T-helper 17 cell (primary cell): ENCODE data around the gene GALNT2. TPM values are rescaled to one million over a fixed set of nuclear protein-coding genes. Genes with fewer than 3 reads are reported as not detected.

Experiments
- ATAC-seq: fragments of 150-1000 bp; cut with Tn5 transposase; 2 replicates; pipeline ENCODE4 v1.10.0; 2021; ENCODE audit warnings: mild to moderate bottlenecking, moderate library complexity
- DNase-seq, 3 donors: peaks; one replicate each; pipeline versions ENCODE4 v3.0.0 to v3.0.0-alpha.2; 2020 to 2021
- H3K9me3 ChIP-seq: one replicate; pipeline ENCODE4 v1.7.0; 2013; ENCODE audit warnings: low read length, mild to moderate bottlenecking; ENCODE audit not compliant: control insufficient read depth, poor library complexity, severe bottlenecking
- H3K27ac Mint-ChIP-seq: one replicate; pipeline ENCODE4 v1.8.0; 2022; ENCODE audit warnings: mild to moderate bottlenecking, moderate library complexity, mixed read lengths
- H3K27me3 Mint-ChIP-seq: one replicate; pipeline ENCODE4 v1.8.0; 2022; ENCODE audit warnings: mixed read lengths
- H3K36me3 Mint-ChIP-seq: one replicate; pipeline ENCODE4 v1.8.0; 2022; ENCODE audit warnings: low read depth, mixed read lengths
- H3K4me1 Mint-ChIP-seq: one replicate; pipeline ENCODE4 v1.8.0; 2022; ENCODE audit warnings: mild to moderate bottlenecking, mixed read lengths
- H3K4me3 Mint-ChIP-seq: one replicate; pipeline ENCODE4 v1.8.0; 2022; ENCODE audit warnings: mild to moderate bottlenecking, moderate library complexity, mixed read lengths
- total RNA-seq, 4 donors: library from RNA in 2 of 4; stranded (reverse) in 2 of 4; gene quantifications; one replicate each; pipeline ENCODE4 v1.2.3 and lab custom pipeline; 2022 to 2026

The GALNT2 gene
- total RNA-seq, 2 donors from 2014 or later, result 16.6 to 19.8 TPM

- no peak for DNase-seq
- no peak overlapping the region for H3K4me3 Mint-ChIP-seq
- no peak overlapping the region for H3K27ac Mint-ChIP-seq
- no peaks in the 10 kb centered on the region for H3K27me3 Mint-ChIP-seq
- no peak for ATAC-seq
- H3K36me3 Mint-ChIP-seq, result no peaks in the 10 kb centered on the region
- H3K4me1 Mint-ChIP-seq, result peaks cover 36% of the 10 kb centered on the region
- no peaks in the 10 kb centered on the region for H3K9me3 ChIP-seq
Observed at GRCh38 chr1:230130172-230130944, 63.3 kb downstream of the GALNT2 start.

GRCh38 chr1:230131457-230131856 is 64.4 kb downstream of the GALNT2 start:
- Mint-ChIP-seq H3K4me3 (no peak overlapping the region), H3K4me1 (peaks cover 28% of the 10 kb centered on the region), H3K27ac (no peak overlapping the region), H3K36me3 (no peaks in the 10 kb centered on the region), H3K27me3 (no peaks in the 10 kb centered on the region)
- ATAC-seq (no peak), DNase-seq (no peak)
- no peaks in the 10 kb centered on the region for H3K9me3 ChIP-seq

- Mint-ChIP-seq H3K27me3 (no peaks in the 10 kb centered on the region), H3K36me3 (no peaks in the 10 kb centered on the region), H3K4me3 (no peak overlapping the region), H3K4me1 (peaks cover 22% of the 10 kb centered on the region), H3K27ac (peak overlapping the region; percentile 59)
- ATAC-seq (no peak), DNase-seq (no peak)
- H3K9me3 ChIP-seq, result no peaks in the 10 kb centered on the region
Observed at GRCh38 chr1:230132758-230133157, 65.7 kb downstream of the GALNT2 start.

- H3K4me1 Mint-ChIP-seq, result peaks cover 22% of the 10 kb centered on the region
- H3K4me3 Mint-ChIP-seq, result no peak overlapping the region
- no peaks in the 10 kb centered on the region for H3K27me3 Mint-ChIP-seq
- H3K36me3 Mint-ChIP-seq, result no peaks in the 10 kb centered on the region
- no peaks in the 10 kb centered on the region for H3K9me3 ChIP-seq
- H3K27ac Mint-ChIP-seq, result peak overlapping the region; percentile 34
- ATAC-seq, result no peak
- no peak for DNase-seq
Observed at GRCh38 chr1:230135726-230136125, 68.7 kb downstream of the GALNT2 start.

GRCh38 chr1:230136453-230137336 is 69.7 kb downstream of the GALNT2 start:
- H3K4me1 Mint-ChIP-seq, result peaks cover 24% of the 10 kb centered on the region
- no peaks in the 10 kb centered on the region for H3K36me3 Mint-ChIP-seq
- ATAC-seq (no peak), DNase-seq (no peak)
- H3K9me3 ChIP-seq, result no peaks in the 10 kb centered on the region
- no peaks in the 10 kb centered on the region for H3K27me3 Mint-ChIP-seq
- no peak overlapping the region for H3K4me3 Mint-ChIP-seq
- peak overlapping the region; percentile 34 for H3K27ac Mint-ChIP-seq

GRCh38 chr1:230137337-230137815 is 70.3 kb downstream of the GALNT2 start:
- peak overlapping the region; percentile 34 for H3K27ac Mint-ChIP-seq
- no peak for ATAC-seq
- no peak for DNase-seq
- H3K9me3 ChIP-seq, result no peaks in the 10 kb centered on the region
- H3K27me3 Mint-ChIP-seq, result no peaks in the 10 kb centered on the region
- peak overlapping the region; percentile 19 for H3K4me3 Mint-ChIP-seq
- H3K36me3 Mint-ChIP-seq, result no peaks in the 10 kb centered on the region
- peaks cover 20% of the 10 kb centered on the region for H3K4me1 Mint-ChIP-seq

- Mint-ChIP-seq H3K4me3 (no peak overlapping the region), H3K27ac (no peak overlapping the region), H3K4me1 (peaks cover 16% of the 10 kb centered on the region), H3K27me3 (no peaks in the 10 kb centered on the region), H3K36me3 (no peaks in the 10 kb centered on the region)
- ATAC-seq, result no peak
- no peaks in the 10 kb centered on the region for H3K9me3 ChIP-seq
- DNase-seq, result no peak
Observed at GRCh38 chr1:230138561-230139239, 71.7 kb downstream of the GALNT2 start.

- no peak overlapping the region for H3K27ac Mint-ChIP-seq
- ATAC-seq (no peak), DNase-seq (no peak)
- no peaks in the 10 kb centered on the region for H3K9me3 ChIP-seq
- H3K27me3 Mint-ChIP-seq, result no peaks in the 10 kb centered on the region
- H3K36me3 Mint-ChIP-seq, result no peaks in the 10 kb centered on the region
- no peak overlapping the region for H3K4me3 Mint-ChIP-seq
- H3K4me1 Mint-ChIP-seq, result peaks cover 19% of the 10 kb centered on the region
Observed at GRCh38 chr1:230139315-230139714, 72.3 kb downstream of the GALNT2 start.

- H3K4me1 Mint-ChIP-seq, result peaks cover 21% of the 10 kb centered on the region
Observed at GRCh38 chr1:230139741-230140140, 72.7 kb downstream of the GALNT2 start.

GRCh38 chr1:230140221-230141020 is 73.4 kb downstream of the GALNT2 start:
- Mint-ChIP-seq H3K36me3 (no peaks in the 10 kb centered on the region), H3K4me3 (no peak overlapping the region), H3K27ac (peak overlapping the region; percentile 16), H3K27me3 (no peaks in the 10 kb centered on the region), H3K4me1 (peaks cover 23% of the 10 kb centered on the region)
- no peak for DNase-seq
- no peaks in the 10 kb centered on the region for H3K9me3 ChIP-seq
- no peak for ATAC-seq

More at GRCh38 chr1:230139741-230140140, 72.7 kb downstream of the GALNT2 start:
- ATAC-seq, result no peak
- no peak overlapping the region for H3K27ac Mint-ChIP-seq
- H3K9me3 ChIP-seq, result no peaks in the 10 kb centered on the region
- no peaks in the 10 kb centered on the region for H3K27me3 Mint-ChIP-seq
- no peak for DNase-seq
- H3K36me3 Mint-ChIP-seq, result no peaks in the 10 kb centered on the region
- no peak overlapping the region for H3K4me3 Mint-ChIP-seq

- DNase-seq (no peak), ATAC-seq (no peak)
- no peaks in the 10 kb centered on the region for H3K27me3 Mint-ChIP-seq
- peak overlapping the region; percentile 16 for H3K27ac Mint-ChIP-seq
- H3K4me3 Mint-ChIP-seq, result no peak overlapping the region
- H3K36me3 Mint-ChIP-seq, result no peaks in the 10 kb centered on the region
- peaks cover 25% of the 10 kb centered on the region for H3K4me1 Mint-ChIP-seq
- no peaks in the 10 kb centered on the region for H3K9me3 ChIP-seq
Observed at GRCh38 chr1:230141021-230141648, 74.1 kb downstream of the GALNT2 start.
